ENCODE data around the gene SYNE1.
"Not testable (repeated sequence)": the region's sequence is repeated elsewhere in the genome, so short reads cannot be mapped to it uniquely, and the experiment has no call there.

Gene SYNE1

DNA sequence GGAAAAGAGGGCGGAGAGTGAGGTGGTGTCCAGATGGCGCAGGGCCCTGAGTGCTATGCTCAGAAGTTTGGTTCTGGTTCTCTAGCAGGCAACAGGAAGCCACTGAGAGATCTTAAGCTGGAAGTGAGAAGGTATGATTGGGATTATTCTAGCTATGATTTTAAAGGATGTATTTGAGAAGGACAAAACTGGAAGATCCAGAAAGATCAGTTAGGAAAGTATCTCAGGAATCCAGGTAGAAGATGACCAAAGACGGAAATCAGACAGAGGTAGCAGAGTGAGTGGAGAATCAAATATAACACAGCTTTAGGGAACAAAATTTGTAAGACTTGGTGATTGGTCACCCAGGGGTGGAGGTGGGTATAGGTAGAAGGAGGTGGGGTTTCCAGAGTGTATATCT, 5.8 kb downstream of the SYNE1 start:
- no peak for DNase-seq (ENCODE audit: low read depth in 3 of 3, low spot score in 1 of 3)

DNA sequence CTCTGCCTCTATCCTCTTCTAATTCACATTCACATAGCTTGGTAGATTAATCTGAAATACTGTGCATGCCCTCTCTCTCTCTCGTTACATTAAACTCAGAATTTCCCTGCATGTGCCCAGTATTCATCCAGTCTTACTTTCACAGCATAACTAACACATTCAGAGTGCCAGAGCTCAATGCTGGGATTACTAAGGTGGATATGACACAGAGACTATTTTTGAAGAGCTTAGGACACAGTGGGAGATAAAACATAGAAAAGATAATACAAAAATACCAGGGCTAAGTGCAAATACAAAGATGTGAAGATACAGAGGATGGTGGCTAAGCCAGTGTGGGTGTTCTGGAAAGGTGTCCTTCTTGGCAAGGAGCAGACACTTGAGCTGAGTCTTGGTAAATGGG, 6.3 kb downstream of the SYNE1 start:
- no peak for DNase-seq (ENCODE audit: low read depth in 3 of 3, low spot score in 1 of 3)

DNA sequence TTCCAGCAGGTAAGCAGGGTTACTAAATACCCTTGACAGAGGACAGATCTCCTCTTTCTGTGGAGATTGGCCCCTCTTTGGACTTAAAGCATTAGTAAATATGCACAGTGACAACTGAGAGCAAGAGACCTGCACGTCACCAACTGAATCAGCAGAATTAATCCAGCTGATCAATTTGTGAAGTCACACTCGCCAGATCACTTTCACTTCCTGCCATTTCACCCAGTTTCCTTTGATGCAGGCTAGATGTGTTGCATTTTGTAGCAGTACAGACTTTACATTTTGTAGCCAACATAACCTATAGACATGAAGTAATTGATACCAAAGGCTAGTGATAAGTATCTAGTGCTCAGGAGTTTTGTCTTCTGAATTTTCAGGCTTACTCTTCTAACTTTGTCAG, 11.9 kb downstream of the SYNE1 start:
- DNase-seq (ENCODE audit: low read depth in 3 of 3, low spot score in 1 of 3) = no peak

DNA sequence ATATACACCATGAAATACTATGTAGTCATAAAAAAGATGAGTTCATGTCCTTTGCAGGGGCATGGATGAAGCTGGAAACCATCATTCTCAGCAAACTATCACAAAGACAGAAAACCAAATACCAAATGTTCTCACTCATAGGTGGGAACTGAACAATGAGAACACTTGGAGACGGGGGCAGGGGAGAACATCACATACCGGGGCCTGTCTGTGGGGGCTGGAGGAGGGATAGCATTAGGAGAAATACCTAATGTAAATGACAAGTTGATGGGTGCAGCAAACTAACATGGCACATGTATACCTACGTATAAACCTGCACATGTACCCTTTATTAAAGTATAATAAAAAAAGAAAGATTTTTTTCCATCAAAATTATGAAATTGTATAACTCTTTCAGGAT, 22.4 kb downstream of the SYNE1 start:
- not testable (repeated sequence) for DNase-seq (ENCODE audit: low read depth in 3 of 3, low spot score in 1 of 3)

DNA sequence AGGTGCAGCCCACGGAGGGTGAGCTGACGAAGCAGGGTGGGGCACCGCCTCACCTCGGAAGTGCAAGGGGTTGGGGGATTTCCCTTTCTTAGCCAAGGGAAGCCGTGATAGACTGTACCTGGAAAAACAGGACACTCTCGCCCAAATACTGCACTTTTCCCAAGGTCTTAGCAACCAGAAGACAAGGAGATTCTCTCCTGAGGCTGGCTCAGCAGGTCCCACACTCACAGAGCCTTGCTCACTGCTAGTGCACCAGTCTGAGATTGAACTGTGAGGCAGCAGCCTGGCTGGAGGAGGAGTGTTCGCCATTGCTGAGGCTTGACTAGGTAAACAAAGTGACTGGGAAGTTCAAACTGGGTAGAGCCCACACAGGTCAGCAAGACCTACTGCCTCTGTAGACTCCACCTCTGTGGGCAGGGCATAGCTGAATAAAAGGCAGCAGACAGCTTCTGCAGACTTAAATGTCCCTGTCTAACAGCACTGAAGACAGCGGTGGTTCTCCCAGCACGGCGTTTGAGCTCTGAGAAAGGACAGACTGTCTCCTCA, 28.0 kb downstream of the SYNE1 start:
- no peak for DNase-seq (ENCODE audit: low read depth in 3 of 3, low spot score in 1 of 3)

DNA sequence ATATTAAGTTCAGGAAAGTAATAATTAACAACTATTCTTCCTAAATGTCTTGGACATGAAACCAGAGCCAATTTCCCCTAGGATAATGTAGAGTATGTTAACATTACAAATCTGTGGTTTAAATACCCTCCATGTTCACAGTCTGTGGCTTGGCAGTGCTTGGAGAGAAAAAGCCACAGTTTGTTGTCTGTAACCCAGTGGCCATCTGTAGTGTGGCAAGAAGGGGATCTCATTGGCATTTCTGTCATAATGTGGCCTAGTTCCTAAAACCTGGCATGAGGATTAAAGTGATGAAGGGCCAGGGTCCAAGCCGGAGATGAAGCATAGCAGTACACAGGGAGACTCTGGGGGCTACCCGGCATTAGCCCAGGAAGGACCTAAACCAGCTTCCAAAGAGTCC, 31.2 kb downstream of the SYNE1 start:
- no peak for DNase-seq (ENCODE audit: low read depth in 3 of 3, low spot score in 1 of 3)

DNA sequence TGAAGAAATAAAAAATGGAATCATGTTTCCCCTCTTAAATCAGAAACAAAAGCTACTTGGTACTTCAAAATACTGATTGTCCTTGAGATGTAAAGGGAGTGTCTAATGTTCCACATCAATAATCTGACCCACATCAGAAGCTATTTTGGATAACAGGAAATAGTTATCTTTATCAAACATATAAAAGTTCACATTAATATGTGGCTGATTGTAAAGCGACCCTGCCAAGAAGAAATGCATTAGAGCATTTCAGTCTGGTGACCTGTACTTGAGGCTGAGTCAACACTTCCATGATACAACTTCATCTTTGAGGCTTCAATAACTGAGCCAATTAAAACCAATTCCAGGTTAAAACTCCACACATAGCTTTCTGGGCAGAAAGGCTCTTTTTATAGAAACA, 31.8 kb downstream of the SYNE1 start:
- no peak for DNase-seq (ENCODE audit: low read depth in 3 of 3, low spot score in 1 of 3)

DNA sequence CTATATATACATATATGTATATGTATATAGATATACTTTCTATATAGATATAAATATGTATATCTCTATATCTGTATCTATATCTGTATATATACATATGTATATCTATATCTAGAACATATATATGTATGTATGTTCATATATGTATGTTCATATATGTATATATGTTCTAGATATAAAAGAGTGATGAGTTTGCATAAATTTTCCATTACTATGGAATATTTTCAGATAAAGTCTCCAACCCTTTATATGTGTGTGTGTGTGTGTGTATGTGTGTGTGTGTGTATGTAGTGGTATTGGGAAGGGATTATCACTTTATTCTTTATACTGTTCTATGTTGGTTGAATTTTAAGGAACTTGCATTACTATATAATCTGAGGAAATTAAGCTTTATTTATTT, 33.3 kb downstream of the SYNE1 start:
- no peak for DNase-seq (ENCODE audit: low read depth in 3 of 3, low spot score in 1 of 3)

DNA sequence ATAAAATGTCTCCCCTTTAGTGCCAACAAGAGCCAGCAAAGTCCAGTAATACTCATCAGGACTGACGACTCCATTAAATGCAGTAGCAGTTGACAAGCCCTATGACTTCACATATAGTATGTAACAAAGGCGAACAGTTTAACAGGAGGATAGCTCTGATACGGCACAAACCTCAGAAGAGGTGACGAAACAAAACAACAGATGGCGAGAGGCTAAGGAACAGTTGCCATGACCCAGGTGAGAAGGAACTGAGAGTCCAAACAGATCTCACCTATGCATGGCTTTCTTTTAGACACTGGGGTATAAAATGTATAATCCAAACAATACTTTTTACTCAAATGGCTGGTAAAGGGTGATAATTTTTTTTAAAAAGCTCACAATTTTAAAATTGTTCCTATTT, 37.1 kb downstream of the SYNE1 start:
- DNase-seq (ENCODE audit: low read depth in 3 of 3, low spot score in 1 of 3) = no peak

DNA sequence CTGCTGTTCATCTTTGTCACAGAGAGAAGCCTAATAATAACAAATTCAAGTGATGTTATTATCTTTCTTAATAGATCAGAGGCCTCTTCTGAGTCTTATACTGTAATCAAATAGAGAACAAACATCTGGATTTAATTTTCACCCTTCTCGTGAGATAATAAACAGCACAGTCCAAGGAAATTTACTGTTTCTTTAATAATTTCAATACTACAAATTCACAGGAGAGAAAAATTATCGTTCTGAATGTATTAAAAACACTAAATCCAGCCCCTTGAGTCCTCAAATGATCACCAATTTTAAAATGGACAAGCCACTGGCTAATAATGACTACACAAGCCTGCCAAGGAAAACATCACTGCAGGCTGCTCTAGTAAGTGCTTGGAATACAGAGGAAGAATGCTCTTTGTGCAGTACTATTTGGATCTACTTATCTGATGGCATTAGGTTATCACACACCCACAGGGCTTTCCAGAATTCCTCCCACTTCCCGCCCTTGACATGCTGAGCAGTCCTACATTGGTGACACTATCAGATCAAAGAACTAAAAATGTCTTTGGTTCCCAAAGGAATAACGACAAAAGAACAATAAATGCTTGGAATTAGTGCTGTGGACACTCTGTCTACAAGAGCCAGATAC, 38.1 kb downstream of the SYNE1 start:
- DNase-seq (ENCODE audit: low read depth in 3 of 3, low spot score in 1 of 3) = no peak

DNA sequence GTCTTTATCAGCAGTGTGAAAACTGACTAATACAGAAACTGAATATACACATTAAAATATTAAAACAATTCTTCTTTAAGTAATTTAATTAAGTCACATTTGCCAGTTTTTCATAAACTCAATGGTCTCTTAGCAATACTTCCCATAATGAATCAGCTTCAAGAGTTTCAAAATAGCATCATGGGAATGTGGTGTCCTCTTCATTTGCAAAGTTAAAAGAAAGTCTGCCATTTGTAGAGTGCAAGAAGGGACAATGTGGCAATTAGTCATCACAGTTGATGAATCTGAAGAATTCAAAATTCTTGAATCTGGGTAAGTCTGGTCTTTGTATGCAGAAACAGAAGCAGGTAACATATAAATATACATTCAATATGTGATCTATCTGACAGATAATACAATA, 38.7 kb downstream of the SYNE1 start:
- DNase-seq (ENCODE audit: low read depth in 3 of 3, low spot score in 1 of 3) = no peak

DNA sequence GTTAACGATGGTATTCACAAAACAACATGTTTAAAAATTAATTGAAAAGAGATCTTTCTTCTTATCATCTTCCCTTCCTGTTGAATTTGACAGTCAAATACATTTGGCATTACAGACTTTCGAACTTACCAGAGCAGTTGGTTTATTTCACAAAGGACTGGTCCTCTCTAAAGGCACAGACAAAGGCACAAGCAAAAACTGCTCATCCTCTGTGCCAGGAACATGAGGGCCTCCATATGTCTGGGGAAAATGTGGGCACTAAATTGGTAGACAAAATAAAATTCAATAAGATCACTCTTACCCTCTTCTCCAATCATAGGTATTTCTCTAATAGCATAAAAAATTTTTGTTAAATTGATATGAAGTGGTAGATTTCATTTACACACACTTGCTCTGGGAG, 40.4 kb downstream of the SYNE1 start:
- DNase-seq (ENCODE audit: low read depth in 3 of 3, low spot score in 1 of 3) = no peak

DNA sequence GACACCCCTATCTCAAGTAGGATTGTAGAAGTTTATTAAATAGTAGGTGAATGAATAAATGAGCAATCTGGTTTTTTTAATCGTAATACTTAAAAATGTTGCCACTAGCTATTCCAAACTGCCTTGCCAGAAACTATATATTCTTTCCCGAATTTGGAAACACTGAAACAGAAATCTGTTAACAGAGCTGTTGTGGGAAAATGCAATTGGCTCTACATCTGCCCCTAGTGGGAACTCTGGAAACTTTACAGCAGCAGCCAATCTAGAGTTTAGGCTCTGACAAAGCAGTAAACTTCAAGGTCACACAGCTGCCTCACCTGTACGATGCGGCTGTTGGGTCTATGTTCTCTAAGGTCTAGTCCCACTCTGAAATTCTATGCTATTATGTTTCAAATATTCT, 41.7 kb downstream of the SYNE1 start:
- DNase-seq (ENCODE audit: low read depth in 3 of 3, low spot score in 1 of 3) = no peak

DNA sequence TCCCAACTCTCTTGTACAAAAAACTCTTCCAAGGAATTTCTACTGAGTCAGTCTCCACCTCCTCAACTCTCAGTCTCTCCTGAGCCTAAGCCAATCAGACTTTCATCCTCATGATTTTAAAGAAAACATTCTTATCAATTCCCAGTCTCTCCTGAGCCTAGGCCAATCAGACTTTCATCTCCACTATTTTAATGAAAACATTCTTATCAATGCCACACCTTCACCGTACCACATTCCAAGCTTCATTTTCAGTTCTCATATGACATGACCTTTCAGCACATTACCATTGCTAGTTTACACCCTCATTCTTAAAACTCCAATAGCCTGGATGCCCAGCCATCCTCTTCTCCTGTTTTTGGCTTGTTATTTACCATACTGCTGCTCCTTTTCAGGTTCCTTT, 42.5 kb downstream of the SYNE1 start:
- DNase-seq (ENCODE audit: low read depth in 3 of 3, low spot score in 1 of 3) = no peak

DNA sequence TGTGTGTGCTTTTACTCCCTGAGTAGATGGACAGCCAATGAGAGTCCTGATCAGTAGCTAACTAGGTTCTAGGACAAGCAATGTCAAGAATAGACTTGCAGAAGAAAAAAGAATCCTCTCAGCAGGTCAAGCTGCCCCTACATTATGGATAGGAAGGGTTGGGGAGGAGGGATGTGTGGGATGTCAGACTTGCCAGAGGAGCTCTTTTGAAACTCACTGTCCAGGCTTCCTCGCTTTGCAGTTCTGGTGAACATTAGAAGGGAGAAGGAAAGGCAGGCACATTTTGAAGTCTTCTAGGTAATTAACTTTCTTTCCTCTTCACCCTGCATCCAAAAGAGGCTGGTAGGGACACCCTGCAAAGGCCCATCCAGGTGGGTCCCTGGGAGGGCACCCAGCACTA, 48.7 kb downstream of the SYNE1 start:
- no peak for DNase-seq (ENCODE audit: low read depth in 3 of 3, low spot score in 1 of 3)

DNA sequence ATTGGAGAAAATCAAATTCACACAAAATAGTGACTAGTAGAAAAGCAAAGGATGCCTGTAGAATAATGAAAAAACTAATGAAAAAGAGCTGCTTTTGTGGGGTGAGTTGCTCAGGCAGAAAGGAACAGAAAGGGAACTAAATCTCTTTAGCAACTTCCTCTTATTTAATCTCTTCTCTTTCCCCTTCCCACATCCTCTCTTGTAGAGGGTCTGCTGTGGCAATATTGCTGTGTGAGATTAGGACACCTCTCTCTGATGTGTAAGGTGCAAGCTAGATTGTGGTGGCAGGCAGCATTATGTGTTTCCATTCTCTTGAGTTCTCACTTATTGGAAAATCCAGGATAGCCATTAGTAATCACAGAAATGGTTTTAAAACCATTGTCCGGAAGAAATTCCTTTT, 49.7 kb downstream of the SYNE1 start:
- no peak for DNase-seq (ENCODE audit: low read depth in 3 of 3, low spot score in 1 of 3)

DNA sequence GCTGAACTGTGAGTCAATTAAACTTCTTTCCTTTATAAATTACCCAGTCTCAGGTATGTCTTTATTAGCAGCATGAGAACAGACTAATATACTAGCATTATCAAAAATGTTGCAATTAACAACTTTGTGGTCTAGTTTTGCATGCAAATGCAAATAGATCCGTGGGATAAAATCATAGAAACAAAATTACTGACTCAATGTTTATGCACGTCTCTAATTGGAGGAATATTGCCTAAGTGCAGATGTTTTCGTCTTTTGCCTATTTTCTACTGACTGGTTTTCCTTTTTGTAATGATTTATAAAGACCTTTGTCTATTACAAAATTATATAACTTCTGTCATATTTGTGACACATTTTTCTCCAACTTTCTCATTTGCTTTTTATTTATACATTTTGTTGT, 51.9 kb downstream of the SYNE1 start:
- DNase-seq (ENCODE audit: low read depth in 3 of 3, low spot score in 1 of 3) = no peak

DNA sequence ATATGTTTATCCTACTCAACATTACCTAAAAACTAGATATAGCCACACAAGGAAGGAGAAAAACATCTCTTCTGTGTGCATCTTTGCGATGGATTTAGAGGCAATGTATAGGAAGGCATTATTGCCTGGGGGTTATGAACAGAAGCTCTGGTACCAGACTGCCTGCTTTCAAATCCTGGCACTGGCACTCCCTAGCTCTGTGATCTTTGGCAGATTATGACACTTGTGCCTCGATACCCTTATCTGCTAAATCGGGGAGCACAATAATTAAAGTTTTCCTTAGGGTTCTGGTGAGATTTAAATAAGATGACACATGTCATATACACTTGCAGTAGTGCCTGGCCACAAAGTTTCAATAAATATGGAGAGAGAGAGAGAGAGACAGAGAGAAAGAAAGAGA, 53.3 kb downstream of the SYNE1 start:
- no peak for DNase-seq (ENCODE audit: low read depth in 3 of 3, low spot score in 1 of 3)

DNA sequence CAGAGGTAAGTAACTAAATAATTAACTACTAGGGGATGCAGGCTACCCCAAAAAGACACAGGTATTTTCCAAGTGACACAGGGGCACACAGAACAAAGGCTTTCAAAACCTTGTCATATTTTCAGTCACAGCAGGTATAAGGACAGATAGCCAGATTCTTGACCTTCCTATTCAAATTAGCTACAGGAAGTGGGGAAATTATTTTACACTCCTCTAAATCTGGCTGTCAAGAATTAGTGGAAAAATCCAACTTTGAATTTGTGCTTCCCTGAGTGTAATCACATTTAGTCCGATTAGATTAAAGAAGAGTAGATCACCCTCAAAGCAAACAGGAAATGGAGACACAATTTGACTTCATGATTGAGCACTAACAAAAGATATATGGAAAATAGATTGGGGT, 60.6 kb downstream of the SYNE1 start:
- DNase-seq (ENCODE audit: low read depth in 3 of 3, low spot score in 1 of 3) = no peak

DNA sequence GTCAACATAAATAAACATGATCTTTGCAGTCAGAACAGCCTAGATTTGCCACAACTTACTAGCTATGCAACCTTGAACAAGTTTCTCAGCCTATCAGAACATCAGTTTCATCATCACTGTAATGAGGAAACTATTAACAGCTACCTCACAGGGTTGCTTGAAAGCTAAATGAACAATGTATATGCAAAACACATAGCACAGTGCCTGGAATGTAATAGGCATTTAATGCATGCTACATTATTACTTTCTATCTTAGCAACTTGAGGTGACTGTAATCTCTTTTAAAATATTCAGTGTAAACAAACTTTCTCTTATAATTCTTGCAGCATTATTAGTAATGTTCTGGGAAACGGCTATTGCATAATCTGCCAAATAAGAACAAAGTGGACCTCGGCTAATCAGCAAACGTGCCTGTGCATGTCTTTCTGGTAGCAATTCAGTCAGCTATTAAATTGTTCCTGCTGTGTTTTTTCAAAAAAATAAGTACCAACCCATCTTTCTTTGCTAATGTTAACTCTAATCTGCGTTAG, 61.5 kb downstream of the SYNE1 start:
- DNase-seq (ENCODE audit: low read depth in 3 of 3, low spot score in 1 of 3) = no peak

DNA sequence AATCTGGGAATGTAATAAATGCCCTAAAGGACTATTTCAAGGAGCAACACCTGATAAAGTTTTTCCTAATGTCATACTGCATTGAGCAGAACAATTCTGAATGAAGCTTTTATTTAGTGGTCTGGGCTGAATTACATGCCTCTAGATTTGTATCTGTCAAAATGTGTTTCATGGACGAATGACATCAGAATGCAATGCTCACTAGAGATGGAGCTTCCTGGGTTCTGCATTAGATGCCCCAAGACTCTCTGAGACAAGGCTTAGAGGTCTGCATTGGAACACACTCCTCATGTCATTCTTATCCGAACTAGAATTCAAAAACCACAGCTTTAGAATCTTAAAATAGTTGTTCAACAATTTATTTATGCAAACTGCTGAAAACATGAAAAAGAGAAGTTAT, 62.0 kb downstream of the SYNE1 start:
- DNase-seq (ENCODE audit: low read depth in 3 of 3, low spot score in 1 of 3) = no peak

DNA sequence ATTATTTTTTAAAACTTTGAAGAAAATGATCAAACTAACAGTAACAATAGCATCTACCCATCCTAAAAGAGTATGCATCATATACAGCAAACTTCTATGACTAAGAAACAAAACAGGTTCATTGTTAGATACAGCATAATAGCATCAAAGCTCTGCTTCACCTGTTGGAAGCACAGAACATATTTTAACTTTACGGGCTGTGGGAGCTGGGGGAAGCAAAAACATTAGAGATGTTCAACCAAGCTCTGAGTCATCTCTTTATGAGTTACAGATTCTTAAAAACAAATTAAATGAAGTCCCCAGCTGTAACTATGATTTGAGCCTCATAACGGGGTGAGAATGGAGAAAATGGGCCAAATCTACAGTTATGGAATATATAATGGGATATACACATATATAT, 63.4 kb downstream of the SYNE1 start:
- no peak for DNase-seq (ENCODE audit: low read depth in 3 of 3, low spot score in 1 of 3)

DNA sequence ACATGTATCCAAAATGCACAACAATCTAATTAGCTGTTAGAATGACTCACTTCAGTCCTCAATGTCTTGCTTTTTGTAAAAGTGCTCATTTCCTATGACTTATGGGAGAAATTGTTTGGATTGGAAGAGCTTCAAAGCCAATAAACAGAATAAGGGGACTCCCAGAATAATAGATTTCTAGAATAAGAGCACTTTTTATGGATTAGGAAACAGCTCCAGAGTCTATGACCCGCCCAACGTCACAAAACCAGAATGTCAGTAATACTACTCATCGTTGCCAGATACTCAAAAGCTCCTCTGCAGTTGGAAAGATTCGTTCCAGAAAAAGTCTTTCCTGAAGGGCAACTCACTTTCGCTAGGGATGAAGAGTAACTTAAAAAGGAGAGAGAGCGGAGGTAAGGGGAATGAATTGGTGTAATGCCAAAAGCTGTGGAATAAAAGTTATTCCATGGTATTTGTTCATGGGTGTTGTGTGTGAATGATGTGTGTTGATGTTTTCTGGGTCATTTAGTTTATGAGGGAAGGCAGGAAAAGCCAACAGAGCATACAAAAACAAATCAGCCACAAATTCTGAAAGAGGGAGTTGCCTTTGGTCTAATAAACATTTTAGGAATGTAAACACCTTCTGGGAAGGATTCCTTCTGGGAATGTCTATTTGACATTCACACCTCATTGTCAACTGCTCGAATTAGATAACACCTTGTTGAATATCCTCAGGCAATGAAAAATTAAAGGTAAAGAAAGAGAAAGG, 64.6 kb downstream of the SYNE1 start:
- DNase-seq (ENCODE audit: low read depth in 3 of 3, low spot score in 1 of 3) = no peak
